HFFc6 (cell line): ENCODE data around the gene PYGO1. TPM values are rescaled to one million over a fixed set of nuclear protein-coding genes. Genes with fewer than 3 reads are reported as not detected.
A peak's percentile ranks its signal among the peaks of the same experiment; 100 is the strongest.

Experiments
- DNase-seq: peaks from one replicate; pipeline ENCODE4 v3.0.0-alpha.2; 2018
- H3K27ac Mint-ChIP-seq: 2 replicates; pipeline ENCODE4 v1.8.0; 2020; ENCODE audit warnings: mild to moderate bottlenecking, mixed read lengths
- H3K27me3 Mint-ChIP-seq: 2 replicates; pipeline ENCODE4 v1.8.0; 2021; ENCODE audit warnings: mild to moderate bottlenecking, moderate library complexity, mixed read lengths; ENCODE audit not compliant: insufficient read depth
- H3K36me3 Mint-ChIP-seq: 2 replicates; pipeline ENCODE4 v1.8.0; 2021; ENCODE audit warnings: low read depth, mixed read lengths
- H3K4me1 Mint-ChIP-seq: 2 replicates; pipeline ENCODE4 v1.8.0; 2020; ENCODE audit warnings: low read depth, mixed read lengths
- H3K4me3 Mint-ChIP-seq: 2 replicates; pipeline ENCODE4 v1.8.0; 2020; ENCODE audit warnings: mild to moderate bottlenecking, moderate library complexity, mixed read lengths
- H3K9me3 Mint-ChIP-seq: 2 replicates; pipeline ENCODE4 v1.8.0; 2020; ENCODE audit warnings: mild to moderate bottlenecking, mixed read lengths
- CTCF ChIP-seq: fragments of 200-600 bp; sonication (generic); IDR thresholded peaks from 2 replicates; pipeline ENCODE4 v1.5.0; 2021; ENCODE audit warnings: antibody characterized with exemption, mild to moderate bottlenecking
- total RNA-seq, 6 experiments: library from RNA; stranded (reverse); fragmentation: NEBNext Ultra II Directional; extraction: Animal tissue kit (Norgen Biotek cat#: 25700); gene quantifications; 2 replicates in 1 of 6; 3 replicates in 5 of 6; pipeline ENCODE4 v1.2.3, GENCODE V29; 2021

The PYGO1 gene
- total RNA-seq, 6 experiments from 2014 or later, result 6.7 to 9.4 (median 8.8) TPM

GRCh38 chr15:55530861-55531313 is 57.3 kb downstream of the PYGO1 start:
- no peak overlapping the region; the same call in 1 of the 2 replicates for H3K27ac Mint-ChIP-seq
- DNase-seq, result peak; percentile 1
- no peak overlapping the region for H3K4me3 Mint-ChIP-seq
- H3K9me3 Mint-ChIP-seq, result no peaks in the 10 kb centered on the region
- H3K27me3 Mint-ChIP-seq, result peaks cover 6% of the 10 kb centered on the region
- no peak for TF ChIP-seq CTCF
- H3K4me1 Mint-ChIP-seq, result peaks cover 8% of the 10 kb centered on the region
- no peaks in the 10 kb centered on the region for H3K36me3 Mint-ChIP-seq

- H3K9me3 Mint-ChIP-seq, result no peaks in the 10 kb centered on the region
- no peak for DNase-seq
- H3K36me3 Mint-ChIP-seq, result no peaks in the 10 kb centered on the region
These were observed 59.3 kb downstream of the PYGO1 start for GRCh38 chr15:55528812-55529211.

GRCh38 chr15:55527150-55527549 is 61.0 kb downstream of the PYGO1 start:
- DNase-seq, result no peak
- no peaks in the 10 kb centered on the region for H3K9me3 Mint-ChIP-seq
- no peak overlapping the region for H3K27ac Mint-ChIP-seq
- H3K4me3 Mint-ChIP-seq, result no peak overlapping the region
- peaks cover 8% of the 10 kb centered on the region for H3K4me1 Mint-ChIP-seq
- no peak for TF ChIP-seq CTCF
- H3K27me3 Mint-ChIP-seq, result peaks cover 5% of the 10 kb centered on the region
- H3K36me3 Mint-ChIP-seq, result no peaks in the 10 kb centered on the region

More at GRCh38 chr15:55528812-55529211, 59.3 kb downstream of the PYGO1 start:
- Mint-ChIP-seq H3K27ac (no peak overlapping the region), H3K4me1 (peaks cover 8% of the 10 kb centered on the region), H3K4me3 (no peak overlapping the region), H3K27me3 (peaks cover 6% of the 10 kb centered on the region)
- no peak for TF ChIP-seq CTCF

GRCh38 chr15:55526559-55527036 is 61.5 kb downstream of the PYGO1 start:
- no peaks in the 10 kb centered on the region for H3K36me3 Mint-ChIP-seq
- H3K4me1 Mint-ChIP-seq, result peaks cover 8% of the 10 kb centered on the region
- peaks cover 5% of the 10 kb centered on the region for H3K27me3 Mint-ChIP-seq
- DNase-seq, result peak; percentile 20
- peak overlapping the region; percentile 37; the same call in 1 of the 2 replicates for H3K27ac Mint-ChIP-seq
- H3K4me3 Mint-ChIP-seq, result no peak overlapping the region
- no peaks in the 10 kb centered on the region for H3K9me3 Mint-ChIP-seq
- peak; percentile 84 for TF ChIP-seq CTCF

GRCh38 chr15:55522742-55523450 is 65.2 kb downstream of the PYGO1 start:
- Mint-ChIP-seq H3K27ac (no peak overlapping the region), H3K36me3 (no peaks in the 10 kb centered on the region), H3K4me3 (no peak overlapping the region), H3K27me3 (peaks cover 5% of the 10 kb centered on the region), H3K4me1 (no peaks in the 10 kb centered on the region), H3K9me3 (no peaks in the 10 kb centered on the region)
- TF ChIP-seq CTCF, result no peak
- no peak for DNase-seq
